Endothelial cell of umbilical vein (primary cell): ENCODE results near the gene CLDN15. TPM values are rescaled to one million over a fixed set of nuclear protein-coding genes. Genes with fewer than 3 reads are reported as not detected.

ENCODE experiments used
- BruUV-seq: library from RNA; stranded (reverse); fragments of 400-500 nt; replicated peaks from 2 replicates; lab custom pipeline; 2021; lab: Mats Ljungman, UMichigan
- CTCF ChIA-PET: fragments of 300-600, 350-600 bp; sonication (Branson Sonifier 250); formaldehyde crosslinking; loops from one replicate; lab custom pipeline; 2021; ENCODE audit warnings: antibody characterized with exemption, inconsistent platforms; lab: Charles Lee
- POLR2A ChIA-PET: fragments of 300-600, 350-600 bp; sonication (Branson Sonifier 250); formaldehyde crosslinking; loops from one replicate; lab custom pipeline; 2021; ENCODE audit warnings: antibody characterized with exemption, inconsistent platforms; lab: Charles Lee
- DNase-seq: peaks from one replicate; pipeline ENCODE4 v3.0.0-alpha.2; 2011; ENCODE audit warnings: low read depth, low spot score
- FAIRE-seq: peaks from 2 replicates; lab custom pipeline; 2011; peaks lifted over from hg19 to GRCh38; lab: Jason Lieb, UNC
- H2AFZ ChIP-seq: 2 replicates; pipeline ENCODE4 v1.6.0; 2012; ENCODE audit warnings: low read depth, low read length, control low read depth, inconsistent platforms
- H3K27ac ChIP-seq: 2 replicates; pipeline ENCODE4 v1.5.1; 2011; ENCODE audit warnings: low read depth, mild to moderate bottlenecking, control low read depth, low read length, moderate library complexity; ENCODE audit not compliant: insufficient read depth
- H3K27me3 ChIP-seq, 2 experiments: 2 replicates each; pipeline versions ENCODE4 v1.6.0 to v1.6.1; 2011; ENCODE audit warnings: low read length in 2 of 2, mixed read lengths in 1 of 2; ENCODE audit not compliant: control insufficient read depth in 2 of 2, insufficient read depth in 2 of 2
- H3K36me3 ChIP-seq, 2 experiments: 2 replicates in 1 of 2; 3 replicates in 1 of 2; pipeline ENCODE4 v1.5.1; 2011; ENCODE audit warnings: low read length in 2 of 2, mild to moderate bottlenecking in 1 of 2, moderate library complexity in 1 of 2; ENCODE audit not compliant: control insufficient read depth in 2 of 2, insufficient read depth in 2 of 2; ENCODE audit errors: extremely low read depth in 1 of 2
- H3K4me1 ChIP-seq: 3 replicates; pipeline ENCODE4 v1.5.1; 2011; ENCODE audit warnings: mild to moderate bottlenecking, low read length; ENCODE audit not compliant: control insufficient read depth, insufficient read depth; ENCODE audit errors: extremely low read depth
- H3K4me2 ChIP-seq: 2 replicates; pipeline ENCODE4 v1.6.1; 2011; ENCODE audit warnings: low read length, control low read depth, mixed read lengths; ENCODE audit not compliant: insufficient read depth
- H3K4me3 ChIP-seq, 3 experiments: fragments of 200-600 bp in 1 of 3; sonication (generic), shearing (Covaris generic) in 1 of 3; replicated peaks in 1 of 3; 2 replicates each; pipeline ENCODE4 v1.5.1; 2011 to 2016; ENCODE audit warnings: control low read depth in 3 of 3, low read length in 3 of 3, mild to moderate bottlenecking in 2 of 3, inconsistent platforms in 1 of 3, low read depth in 1 of 3, moderate library complexity in 1 of 3; ENCODE audit not compliant: insufficient read depth in 1 of 3
- H3K79me2 ChIP-seq: 2 replicates; pipeline ENCODE4 v1.6.0; 2012; ENCODE audit warnings: low read length, inconsistent platforms; ENCODE audit not compliant: control insufficient read depth, insufficient read depth
- H3K9ac ChIP-seq: replicated peaks from 2 replicates; pipeline ENCODE3; 2011; ENCODE audit warnings: low read length, control low read depth; ENCODE audit not compliant: insufficient read depth; ENCODE audit errors: extremely low read depth
- H3K9me1 ChIP-seq: replicated peaks from 3 replicates; pipeline ENCODE4 v1.6.0; 2011; ENCODE audit warnings: mild to moderate bottlenecking, low read length; ENCODE audit not compliant: control insufficient read depth, insufficient read depth; ENCODE audit errors: extremely low read depth
- H3K9me3 ChIP-seq: replicated peaks from 2 replicates; pipeline ENCODE4 v1.5.1; 2012; ENCODE audit warnings: low read length, inconsistent platforms; ENCODE audit not compliant: control insufficient read depth, insufficient read depth
- H4K20me1 ChIP-seq: replicated peaks from 2 replicates; pipeline ENCODE3; 2011; ENCODE audit warnings: mild to moderate bottlenecking, low read length; ENCODE audit not compliant: control insufficient read depth, insufficient read depth; ENCODE audit errors: extremely low read depth
- CTCF ChIP-seq, 2 donors: IDR thresholded peaks; 1 replicate in 1 of 2; 2 replicates in 1 of 2; pipeline ENCODE4 v1.5.1; 2011; ENCODE audit warnings: low read length in 2 of 2, mild to moderate bottlenecking in 2 of 2, moderate library complexity in 2 of 2, control low read depth in 1 of 2, inconsistent platforms in 1 of 2, low read depth in 1 of 2; ENCODE audit not compliant: insufficient read depth in 1 of 2; ENCODE audit errors: extremely low read depth in 1 of 2
- EZH2 ChIP-seq: IDR thresholded peaks from 2 replicates; pipeline ENCODE4 v1.6.1; 2012; ENCODE audit warnings: borderline replicate concordance, low read depth, mild to moderate bottlenecking, moderate library complexity, low read length, inconsistent platforms; ENCODE audit not compliant: severe bottlenecking
- FOS ChIP-seq: IDR thresholded peaks from 2 replicates; pipeline ENCODE4 v1.6.1; 2011; ENCODE audit warnings: mild to moderate bottlenecking, low read length, moderate library complexity, borderline replicate concordance; ENCODE audit not compliant: insufficient read depth
- GATA2 ChIP-seq: IDR thresholded peaks from 2 replicates; pipeline ENCODE4 v1.7.0; 2011; ENCODE audit warnings: low read depth, mild to moderate bottlenecking, moderate library complexity, mixed read lengths, low read length; ENCODE audit not compliant: insufficient read length, insufficient read depth
- JUN ChIP-seq: IDR thresholded peaks from 2 replicates; pipeline ENCODE4 v1.6.1; 2011; ENCODE audit warnings: borderline replicate concordance, low read depth; ENCODE audit not compliant: insufficient read length, insufficient read depth
- MYC ChIP-seq: IDR thresholded peaks from one replicate; pipeline ENCODE4 v1.6.1; 2011; ENCODE audit warnings: mild to moderate bottlenecking, low read depth, low read length
- POLR2A ChIP-seq: IDR thresholded peaks from 2 replicates; pipeline ENCODE4 v1.6.1; 2012; ENCODE audit warnings: low read depth, mild to moderate bottlenecking, control low read depth, low read length
- POLR2AphosphoS5 ChIP-seq: IDR thresholded peaks from 2 replicates; pipeline ENCODE4 v1.6.1; 2012; ENCODE audit warnings: low read depth, mild to moderate bottlenecking, control low read depth, low read length, moderate library complexity; ENCODE audit not compliant: insufficient read depth
- dilution Hi-C: fragments of 300-500 bp; cut with MboI; formaldehyde crosslinking; loops from one replicate; pipeline ENCODE4 v1.15.0; 2019; ENCODE audit warnings: low sequenced_read_pairs; ENCODE audit not compliant: extremely low pct_ligation_motif_present
- intact Hi-C: fragments of 100-400 bp; cut with micrococcal nuclease; formaldehyde crosslinking; loops from one replicate; pipeline ENCODE4 v1.10.0; 2022
- polyA plus RNA-seq, 4 experiments: library from polyadenylated mRNA; depleted of rRNA in 3 of 4; stranded (reverse) in 3 of 4; unstranded in 1 of 4; fragments of >200 nt; gene quantifications; 2 replicates each; pipeline versions ENCODE4 v1.2.1 to v1.2.3, GENCODE V29; 2011 to 2012; ENCODE audit warnings: missing spikeins in 1 of 4
- total RNA-seq: library from RNA; stranded (reverse); gene quantifications from 2 replicates; pipeline ENCODE4 v1.2.3, GENCODE V29; 2021
- TF ChIP-seq, protein P1 (sequence below): IDR thresholded peaks from 2 replicates; pipeline ENCODE4 v1.6.1; 2011; ENCODE audit not compliant: insufficient read depth, insufficient read length

CLDN15 gene
- total and polyA plus RNA-seq, 2 donors (not counting 3 experiments of a cell fraction or from before 2014, with no cell fraction given) = 11.3 to 17.7 TPM

GRCh38 chr7:101210143-101210542 is 27.5 kb downstream of the CLDN15 start:
- TF ChIP-seq POLR2A (no peak), FOS (no peak), JUN (no peak), MYC (no peak), EZH2 (no peak), CTCF (IDR thresholded peaks at IDR 0.05; ENCODE audit: extremely low read depth in 1 of 2, insufficient read depth in 1 of 2, low read depth in 1 of 2, low read length in 2 of 2) (no peak), GATA2 (no peak), POLR2AphosphoS5 (no peak)
- TF ChIP-seq, protein P1, sequence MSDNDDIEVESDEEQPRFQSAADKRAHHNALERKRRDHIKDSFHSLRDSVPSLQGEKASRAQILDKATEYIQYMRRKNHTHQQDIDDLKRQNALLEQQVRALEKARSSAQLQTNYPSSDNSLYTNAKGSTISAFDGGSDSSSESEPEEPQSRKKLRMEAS = no peak
- CTCF ChIA-PET = interaction anchor here (1.7 kb wide), 1 partner anchor 18 kb away, joined by 6 read pairs; no protein-coding TSS in a partner anchor
- POLR2A ChIA-PET = no interaction called here
- peaks cover 11 to 41% of the 10 kb centered on the region in 2 experiments for H3K36me3 ChIP-seq
- DNase-seq (no peak), FAIRE-seq (no peak)
- BruUV-seq = no TSS peak
- H4K20me1 ChIP-seq = no peaks in the 10 kb centered on the region
- H3K9me3 ChIP-seq = no peaks in the 10 kb centered on the region
- peaks cover 5% of the 10 kb centered on the region for H3K79me2 ChIP-seq
- no peak overlapping the region for H3K4me2 ChIP-seq
- intact Hi-C loops = no loop called here
- H3K9me1 ChIP-seq = no peaks in the 10 kb centered on the region
- no peaks in the 10 kb centered on the region for H3K27me3 ChIP-seq
- H2AFZ ChIP-seq = no peak overlapping the region
- no peak overlapping the region for H3K27ac ChIP-seq
- H3K9ac ChIP-seq = no peak overlapping the region
- dilution Hi-C loops = no loop called here
- H3K4me1 ChIP-seq = no peaks in the 10 kb centered on the region
- H3K4me3 ChIP-seq = no peak overlapping the region
